ENCODE results near the gene SERPINB8.

The SERPINB8 gene

DNA sequence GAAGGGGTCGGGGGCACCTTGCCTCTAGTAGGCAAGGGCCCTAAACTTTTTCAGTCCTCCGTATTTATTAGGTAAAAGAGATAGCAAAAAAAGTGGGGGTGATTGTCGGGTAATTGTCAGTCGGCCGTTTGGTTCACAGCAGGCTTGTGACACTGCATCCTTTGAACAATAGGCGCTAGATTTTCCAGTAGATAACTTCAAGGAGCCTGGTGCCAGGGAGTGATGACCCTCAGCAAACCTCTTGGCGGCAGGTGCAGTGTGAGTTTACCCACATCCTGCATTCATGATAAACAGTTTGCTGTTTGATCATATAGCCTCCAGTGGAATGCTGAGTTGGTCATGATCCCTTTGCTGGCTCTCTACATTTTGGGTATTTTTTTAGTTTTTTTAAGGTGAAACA lies 22.9 kb downstream of the SERPINB8 start:
- no peak for TF ChIP-seq CTCF (IDR thresholded peaks at IDR 0.05; ENCODE audit: low read length, missing control alignments)
- DNase-seq (ENCODE audit: low read depth) = no peak
- H3K4me3 ChIP-seq (replicated peaks; ENCODE audit: low read depth, low read length) = no peak overlapping the region

DNA sequence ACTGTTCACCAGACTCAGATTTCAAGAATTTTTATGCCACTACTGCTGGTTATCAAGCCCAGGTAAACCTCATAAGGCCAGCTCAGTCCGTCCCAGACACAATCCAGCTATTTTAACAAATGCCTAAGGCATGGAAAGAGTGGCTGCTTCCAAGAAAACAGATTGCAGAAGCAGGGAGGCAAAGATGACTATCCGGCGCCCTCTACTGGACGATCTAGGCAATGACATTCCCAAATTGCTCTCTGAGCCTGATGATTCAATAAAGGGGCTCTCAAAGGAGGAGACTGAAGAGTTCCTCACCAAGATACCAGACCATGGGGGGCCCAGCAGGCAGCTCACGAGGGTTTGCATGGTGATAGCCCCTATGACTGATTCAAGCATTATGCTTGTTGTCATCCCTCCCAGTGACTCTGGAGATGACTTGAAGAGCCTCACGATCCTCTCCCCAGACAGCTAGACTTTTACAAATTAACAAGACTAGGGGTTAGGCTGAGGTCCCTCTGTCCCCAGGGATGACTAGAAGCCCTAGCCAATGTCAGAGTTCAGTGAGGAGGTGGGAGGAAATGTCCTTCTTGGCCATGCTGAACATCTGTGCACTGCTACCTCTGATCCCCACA lies 25.0 kb downstream of the SERPINB8 start:
- DNase-seq (ENCODE audit: low read depth) = peak; percentile 70
- TF ChIP-seq CTCF (IDR thresholded peaks at IDR 0.05; ENCODE audit: low read length, missing control alignments) = peak; percentile 93
- no peak overlapping the region for H3K4me3 ChIP-seq (replicated peaks; ENCODE audit: low read depth, low read length)

DNA sequence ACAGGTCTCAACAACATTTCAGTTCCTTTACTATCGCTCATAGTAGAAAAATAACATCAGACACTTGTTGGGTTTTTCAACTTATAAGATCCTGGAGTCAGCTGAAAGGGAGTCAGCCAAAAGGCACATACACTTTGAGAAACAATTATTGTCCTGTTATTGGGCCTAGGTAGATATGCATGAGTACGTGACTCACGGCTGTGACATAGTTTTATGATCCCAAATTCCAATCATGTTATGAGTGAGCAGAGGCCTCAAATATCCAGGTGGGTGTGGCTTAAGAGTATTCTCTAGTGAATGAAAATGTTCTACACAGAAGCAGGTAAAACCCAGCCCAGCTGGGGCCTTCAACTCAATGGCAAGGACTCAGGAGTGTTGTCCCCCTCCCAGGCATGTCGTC lies 27.2 kb downstream of the SERPINB8 start:
- H3K4me3 ChIP-seq (replicated peaks; ENCODE audit: low read depth, low read length) = no peak overlapping the region
- TF ChIP-seq CTCF (IDR thresholded peaks at IDR 0.05; ENCODE audit: low read length, missing control alignments) = no peak
- DNase-seq (ENCODE audit: low read depth) = no peak

GRCh38 chr18:63997606-63998005 lies 27.7 kb downstream of the SERPINB8 start:
- H3K4me3 ChIP-seq (replicated peaks; ENCODE audit: low read depth, low read length) = no peak overlapping the region
- TF ChIP-seq CTCF (IDR thresholded peaks at IDR 0.05; ENCODE audit: low read length, missing control alignments) = no peak
- DNase-seq (ENCODE audit: low read depth) = no peak

GRCh38 chr18:63999871-64000270 lies 30.0 kb downstream of the SERPINB8 start:
- H3K4me3 ChIP-seq (replicated peaks; ENCODE audit: low read depth, low read length) = no peak overlapping the region
- TF ChIP-seq CTCF (IDR thresholded peaks at IDR 0.05; ENCODE audit: low read length, missing control alignments) = no peak
- DNase-seq (ENCODE audit: low read depth) = no peak

- no peak overlapping the region for H3K4me3 ChIP-seq (replicated peaks; ENCODE audit: low read depth, low read length)
- TF ChIP-seq CTCF (IDR thresholded peaks at IDR 0.05; ENCODE audit: low read length, missing control alignments) = no peak
- no peak for DNase-seq (ENCODE audit: low read depth)
Measured at GRCh38 chr18:64002581-64002980, 32.7 kb downstream of the SERPINB8 start.

- TF ChIP-seq CTCF (IDR thresholded peaks at IDR 0.05; ENCODE audit: low read length, missing control alignments) = no peak
- no peak for DNase-seq (ENCODE audit: low read depth)
- no peak overlapping the region for H3K4me3 ChIP-seq (replicated peaks; ENCODE audit: low read depth, low read length)
Measured at GRCh38 chr18:64009305-64009704, 39.4 kb downstream of the SERPINB8 start.

Data from fibroblast of pulmonary artery (primary cell).